HG02870 (cell line): ENCODE measurements around the gene DTNB.
"Not testable (repeated sequence)": the region's sequence is repeated elsewhere in the genome, so short reads cannot be mapped to it uniquely, and the experiment has no call there.

Source experiments
- ATAC-seq: cut with Tn5 transposase; IDR thresholded peaks from one replicate; pipeline ENCODE4 v1.9.1; 2021; ENCODE audit warnings: mild to moderate bottlenecking, moderate library complexity; ENCODE audit not compliant: unreplicated experiment

The DTNB gene

GRCh38 chr2:25684577-25685473, 11.4 kb upstream of the DTNB start:
- no peak for ATAC-seq

GRCh38 chr2:25682082-25682481, 8.7 kb upstream of the DTNB start:
- no peak for ATAC-seq

GRCh38 chr2:25677877-25678276, 4.5 kb upstream of the DTNB start:
- no peak for ATAC-seq

- peak; percentile 16 for ATAC-seq
Observed at GRCh38 chr2:25674077-25674362, 643 bp upstream of the DTNB start.

GRCh38 chr2:25672494-25673299, 680 bp downstream of the DTNB start:
- peak; percentile 57 for ATAC-seq

GRCh38 chr2:25671622-25672021, 1.8 kb downstream of the DTNB start:
- ATAC-seq = no peak

GRCh38 chr2:25669520-25669919, 3.9 kb downstream of the DTNB start:
- ATAC-seq = no peak

GRCh38 chr2:25666218-25666617, 7.2 kb downstream of the DTNB start:
- ATAC-seq = no peak

GRCh38 chr2:25665429-25665828, 7.9 kb downstream of the DTNB start:
- ATAC-seq = not testable (repeated sequence)

GRCh38 chr2:25664965-25665307, 8.4 kb downstream of the DTNB start:
- no peak for ATAC-seq

- no peak for ATAC-seq
Observed at GRCh38 chr2:25664183-25664964, 9.0 kb downstream of the DTNB start.

- no peak for ATAC-seq
Observed at GRCh38 chr2:25655316-25655715, 18.1 kb downstream of the DTNB start.

- no peak for ATAC-seq
Observed at GRCh38 chr2:25654801-25655200, 18.6 kb downstream of the DTNB start.

- no peak for ATAC-seq
Observed at GRCh38 chr2:25651782-25652455, 21.5 kb downstream of the DTNB start.

GRCh38 chr2:25651066-25651465, 22.3 kb downstream of the DTNB start:
- ATAC-seq = no peak

GRCh38 chr2:25650256-25650655, 23.1 kb downstream of the DTNB start:
- ATAC-seq = no peak

GRCh38 chr2:25649786-25650185, 23.6 kb downstream of the DTNB start:
- no peak for ATAC-seq

- no peak for ATAC-seq
Observed at GRCh38 chr2:25642298-25642697, 31.1 kb downstream of the DTNB start.

GRCh38 chr2:25639696-25640095, 33.7 kb downstream of the DTNB start:
- ATAC-seq = no peak

GRCh38 chr2:25639131-25639530, 34.2 kb downstream of the DTNB start:
- ATAC-seq = no peak

- ATAC-seq = no peak
Observed at GRCh38 chr2:25635797-25636196, 37.6 kb downstream of the DTNB start.
